ENCODE data around the gene NCBP2L.

The NCBP2L gene

GRCh38 chrX:107818900-107819521, 41.5 kb downstream of the NCBP2L start:
- DNase-seq: no peak

- no peak for DNase-seq
Measured at GRCh38 chrX:107823042-107823441, 45.5 kb downstream of the NCBP2L start.

- DNase-seq: no peak
Measured at GRCh38 chrX:107823456-107823855, 45.9 kb downstream of the NCBP2L start.

GRCh38 chrX:107825698-107826237, 48.2 kb downstream of the NCBP2L start, which contains the start of gene MID2:
Gene MID2, plus strand, starts transcription at chrX:107825866. Its CDS starts 561 bp downstream, at chrX:107826427.
- no peak for DNase-seq

DNA sequence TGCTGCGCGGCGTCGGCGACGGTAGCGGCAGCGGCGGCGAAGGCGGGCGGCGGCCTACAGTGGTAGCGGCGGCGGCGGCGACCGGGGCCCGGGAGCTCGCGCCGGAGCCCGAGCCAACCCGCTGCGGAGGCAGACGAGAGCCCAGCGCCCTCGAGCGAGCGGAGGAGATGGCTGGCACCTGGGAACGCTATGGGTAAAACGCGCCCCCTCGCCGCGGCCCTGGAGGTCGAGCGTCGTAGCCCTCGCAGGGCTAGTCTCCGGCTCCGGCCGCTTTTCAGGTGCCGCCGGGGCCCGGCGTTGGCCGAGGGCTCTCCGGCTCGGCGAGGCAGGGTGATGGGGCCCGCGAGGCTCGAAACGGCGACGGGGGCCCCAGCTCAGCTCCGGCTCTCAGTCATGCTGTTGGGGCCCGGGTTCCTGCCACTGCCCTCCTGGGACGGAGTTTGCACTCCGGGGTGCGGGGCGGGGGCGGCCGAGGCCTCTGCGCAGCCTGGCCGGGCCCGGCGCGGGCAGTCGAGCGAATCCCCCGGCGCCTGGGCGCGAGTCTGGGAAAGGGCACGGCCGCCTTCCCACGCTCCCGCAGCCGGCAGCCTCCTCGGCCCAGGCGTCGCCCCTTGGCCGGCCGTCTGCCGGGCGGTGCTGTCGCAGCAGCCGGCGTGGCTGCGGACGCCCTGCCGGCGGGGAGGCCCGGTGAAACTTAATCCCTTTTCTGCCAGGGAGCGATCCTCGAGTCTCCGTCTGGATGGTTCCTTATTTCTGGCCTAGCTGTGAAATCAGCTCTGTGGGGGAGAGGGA, 48.9 kb downstream of the NCBP2L start:
- DNase-seq: no peak

DNA sequence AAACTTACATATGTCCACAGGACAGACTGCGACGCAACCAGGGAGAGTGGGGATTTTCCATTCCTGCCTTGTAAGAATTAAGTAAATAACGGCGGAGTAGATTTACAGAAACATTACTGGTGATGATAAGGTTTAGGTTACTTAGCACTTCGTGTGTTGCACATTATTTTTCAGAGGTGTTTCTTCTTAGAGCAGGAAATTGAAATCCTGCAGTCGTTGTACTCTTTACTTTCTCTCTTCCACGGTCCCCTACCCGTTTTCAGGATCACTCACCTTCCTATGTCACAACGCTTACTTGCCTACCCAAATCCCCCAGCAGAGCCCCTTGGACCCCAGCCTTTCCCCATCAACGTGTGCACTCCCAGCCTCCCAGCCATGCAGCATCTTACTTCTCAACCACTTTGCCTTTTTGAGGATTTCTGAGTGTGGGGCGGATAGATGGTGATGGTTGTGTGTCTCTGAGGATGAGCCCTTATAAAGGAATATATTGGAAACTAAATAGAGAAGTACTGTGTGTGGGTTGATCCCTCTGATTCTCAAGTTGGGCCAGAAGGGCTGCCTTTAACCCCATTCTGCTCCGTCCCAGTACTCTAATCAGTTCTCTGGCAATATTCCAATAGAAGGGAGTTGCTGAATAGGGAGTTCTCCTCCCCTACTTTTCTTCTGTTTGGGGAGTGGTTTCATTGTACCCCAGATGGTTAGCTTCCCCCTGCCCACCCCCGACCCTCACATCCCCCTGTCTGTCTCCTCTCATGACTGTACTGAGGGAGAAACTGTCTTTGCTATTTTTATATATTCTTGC, 49.7 kb downstream of the NCBP2L start:
- DNase-seq: no peak

DNA sequence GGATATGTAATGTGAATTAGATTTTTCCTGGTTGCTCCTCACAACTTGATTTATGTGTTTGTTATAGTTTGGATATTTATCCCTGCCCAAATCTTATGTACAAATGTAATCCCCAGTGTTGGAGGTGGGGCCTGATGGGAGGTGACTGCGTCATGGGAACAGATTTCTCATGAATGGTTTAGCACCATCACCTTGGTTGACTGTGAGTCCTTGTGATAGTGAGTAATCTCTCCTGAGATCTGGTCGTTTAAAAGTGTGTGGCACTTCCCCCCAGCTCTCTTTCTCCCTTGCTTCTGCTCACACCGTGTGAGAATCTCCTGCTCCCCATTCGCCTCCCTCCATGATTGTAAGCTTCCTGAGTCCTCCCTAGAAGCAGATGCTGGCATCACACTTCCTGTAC, 50.3 kb downstream of the NCBP2L start:
- DNase-seq: no peak

- DNase-seq: no peak
Measured at GRCh38 chrX:107829878-107830277, 52.3 kb downstream of the NCBP2L start.

GRCh38 chrX:107831071-107831730, 53.7 kb downstream of the NCBP2L start:
- no peak for DNase-seq

- no peak for DNase-seq
Measured at GRCh38 chrX:107834275-107835201, 57.0 kb downstream of the NCBP2L start.

GRCh38 chrX:107836958-107837357, 59.4 kb downstream of the NCBP2L start:
- no peak for DNase-seq

- no peak for DNase-seq
Measured at GRCh38 chrX:107840971-107841370, 63.4 kb downstream of the NCBP2L start.

DNA sequence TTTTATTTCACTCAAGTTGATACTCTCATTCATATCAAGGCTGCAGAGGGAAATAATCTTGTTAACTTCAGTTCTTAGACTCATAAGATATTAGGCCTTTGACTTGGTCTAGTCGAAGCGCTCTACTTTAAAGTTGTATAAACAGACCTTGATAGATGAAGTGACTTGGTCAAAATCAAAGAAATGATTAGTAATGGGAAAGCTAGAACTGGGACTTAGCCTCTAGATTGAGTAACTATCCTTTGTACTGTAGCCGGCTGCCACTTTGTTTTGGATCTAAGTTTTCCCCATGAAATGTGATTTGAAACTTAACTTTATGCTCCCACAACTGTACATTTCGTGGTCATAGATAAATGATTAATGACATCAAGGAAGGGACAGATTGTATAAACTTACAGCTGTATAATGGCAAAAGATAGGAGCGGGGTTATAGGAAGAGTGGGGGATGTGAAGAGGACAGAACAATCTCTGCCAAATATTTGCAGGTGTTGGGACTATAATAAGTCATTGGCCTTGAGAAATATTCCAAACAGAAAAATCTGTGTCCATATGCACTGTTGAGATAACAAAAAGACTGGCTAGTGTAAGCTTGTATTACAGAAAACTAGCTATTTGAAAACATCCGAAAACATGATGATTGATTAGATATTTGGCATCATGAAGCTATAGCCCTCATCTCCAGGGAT, 65.3 kb downstream of the NCBP2L start:
- DNase-seq: no peak
